Astrocyte (in vitro differentiated cells and primary cell): ENCODE data around the gene KDM4B.

Source experiments
- CTCF ChIP-seq: IDR thresholded peaks from 2 replicates; pipeline ENCODE4 v1.5.1; 2011; ENCODE audit warnings: low read depth, mild to moderate bottlenecking, inconsistent platforms, low read length, moderate library complexity; ENCODE audit not compliant: insufficient read depth
- EZH2 ChIP-seq: IDR thresholded peaks from 2 replicates; pipeline ENCODE4 v1.6.1; 2012; ENCODE audit warnings: mild to moderate bottlenecking, low read length, inconsistent platforms; ENCODE audit not compliant: insufficient read depth

GRCh38 chr19:5063873-5064645 lies 95.1 kb downstream of the KDM4B start:
- TF ChIP-seq CTCF (no peak), EZH2 (no peak)
